GM19023 (cell line): ENCODE measurements around the gene DRD2.
"Not testable (repeated sequence)": the region's sequence is repeated elsewhere in the genome, so short reads cannot be mapped to it uniquely, and the experiment has no call there.

Experiments used
- ATAC-seq: cut with Tn5 transposase; IDR thresholded peaks from one replicate; pipeline ENCODE4 v1.9.1; 2021; ENCODE audit warnings: mild to moderate bottlenecking, moderate library complexity; ENCODE audit not compliant: unreplicated experiment

Gene DRD2

DNA sequence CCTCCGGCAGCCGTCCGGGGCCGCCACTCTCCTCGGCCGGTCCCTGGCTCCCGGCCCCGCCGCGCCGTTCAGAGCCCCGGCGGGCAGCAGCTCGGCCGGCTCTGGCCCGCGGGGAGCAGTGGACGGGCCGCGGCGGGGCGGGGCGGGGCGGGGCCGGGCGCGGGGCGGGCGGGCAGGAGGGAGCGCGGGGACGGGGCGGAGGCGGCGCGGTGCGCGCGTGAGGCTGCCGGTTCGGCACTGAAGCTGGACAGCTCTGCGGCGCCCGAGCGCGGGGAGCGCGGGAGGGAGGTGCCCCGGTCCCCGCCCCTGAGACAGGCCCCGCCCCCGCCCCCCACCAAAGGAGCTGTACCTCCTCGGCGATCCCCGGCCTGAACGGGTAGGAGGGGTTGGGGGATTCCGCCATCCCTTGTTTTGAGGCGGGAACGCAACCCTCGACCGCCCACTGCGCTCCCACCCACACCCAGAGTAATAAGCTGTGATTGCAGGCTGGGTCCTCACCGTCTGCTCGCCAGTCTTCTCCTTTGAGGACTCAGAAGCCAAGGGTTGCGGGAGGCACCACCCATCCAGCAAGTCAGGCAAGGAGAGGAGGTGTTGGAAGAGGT, at the start of gene DRD2:
TSS of gene DRD2 (minus strand) at position 239 of the 602 bp plus-strand sequence. CDS start 50,747 bp downstream, outside the sequence.
- ATAC-seq, result no peak

DNA sequence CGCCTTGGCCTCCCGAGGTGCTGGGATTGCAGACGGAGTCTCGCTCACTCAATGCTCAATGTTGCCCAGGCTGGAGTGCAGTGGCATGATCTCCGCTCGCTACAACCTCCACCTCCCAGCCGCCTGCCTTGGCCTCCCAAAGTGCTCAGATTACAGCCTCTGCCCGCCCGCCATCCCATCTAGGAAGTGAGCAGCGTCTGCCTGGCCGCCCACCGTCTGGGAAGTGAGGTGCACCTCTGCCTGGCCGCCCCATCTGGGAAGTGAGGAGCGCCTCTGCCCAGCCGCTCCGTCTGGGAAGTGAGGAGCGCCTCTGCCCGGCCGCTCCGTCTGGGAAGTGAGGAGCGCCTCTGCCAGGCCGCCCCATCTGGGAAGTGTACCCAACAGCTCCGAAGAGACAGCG, 48.7 kb upstream of the DRD2 start:
- ATAC-seq, result not testable (repeated sequence)

DNA sequence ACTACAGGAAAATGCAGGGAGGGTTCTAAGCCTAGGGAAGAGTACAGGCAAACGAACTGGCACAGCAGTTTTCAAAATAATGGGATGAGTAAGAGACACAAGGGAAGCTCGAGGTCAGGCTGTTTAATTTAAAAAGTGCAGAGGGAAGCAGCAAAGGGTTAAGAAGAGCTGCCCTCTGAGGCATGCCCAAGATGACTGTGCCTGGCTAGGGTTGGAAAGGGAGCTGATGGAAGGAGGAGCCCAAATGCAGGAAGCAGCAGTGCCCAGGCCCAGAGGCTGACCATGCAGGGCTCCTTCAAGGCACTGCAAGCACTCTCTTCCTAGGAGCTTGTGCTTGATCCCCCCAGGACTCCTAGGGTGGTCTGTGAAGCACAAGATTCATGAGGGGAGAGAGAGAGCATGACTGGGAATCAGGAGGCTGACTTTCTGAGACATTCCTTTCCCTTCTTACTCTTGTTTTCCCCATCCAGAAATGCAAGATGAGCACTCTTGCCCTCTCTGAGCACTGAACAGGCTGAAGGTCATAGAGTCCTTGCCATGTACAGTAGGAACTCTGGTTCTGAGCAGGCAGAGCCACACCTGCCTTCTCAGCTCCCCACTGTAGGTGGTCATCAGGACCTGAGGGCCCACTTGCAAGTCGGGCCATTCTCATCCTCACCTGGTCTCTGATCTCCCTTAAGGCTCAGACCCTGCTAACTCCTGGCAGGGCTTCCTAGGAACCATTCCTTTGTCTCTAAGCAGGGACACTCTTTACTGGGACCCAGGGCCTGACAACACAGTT, 46.7 kb upstream of the DRD2 start:
- ATAC-seq, result no peak

DNA sequence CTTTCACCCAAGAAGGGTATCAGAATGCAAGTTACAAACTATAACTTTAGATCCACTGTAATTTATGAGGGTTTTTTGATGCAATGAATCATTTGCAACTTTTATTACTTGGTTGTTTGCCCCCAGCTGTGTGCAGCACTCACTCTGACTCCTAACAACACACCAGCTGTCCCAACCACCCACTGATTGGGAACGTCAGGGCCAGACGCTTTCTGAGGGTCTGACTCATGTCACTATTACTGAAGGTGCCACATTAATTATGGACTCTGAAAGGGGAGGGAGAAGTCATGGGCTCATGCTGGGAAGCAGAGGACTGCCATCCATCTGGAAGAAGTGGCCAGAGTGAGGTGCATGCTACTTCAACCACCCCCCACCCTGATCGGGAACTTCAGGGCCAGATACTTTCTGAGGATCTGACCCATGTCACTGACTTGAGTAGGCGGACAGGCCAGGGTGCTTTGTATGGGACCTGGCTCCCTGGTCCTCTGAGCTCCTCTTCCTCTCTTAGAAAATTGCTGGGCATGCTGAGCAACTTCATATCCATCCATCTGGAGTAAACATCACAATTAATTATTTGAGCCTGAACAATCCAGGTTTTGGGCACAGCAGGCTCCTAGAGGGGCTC, 44.9 kb upstream of the DRD2 start:
- no peak for ATAC-seq

DNA sequence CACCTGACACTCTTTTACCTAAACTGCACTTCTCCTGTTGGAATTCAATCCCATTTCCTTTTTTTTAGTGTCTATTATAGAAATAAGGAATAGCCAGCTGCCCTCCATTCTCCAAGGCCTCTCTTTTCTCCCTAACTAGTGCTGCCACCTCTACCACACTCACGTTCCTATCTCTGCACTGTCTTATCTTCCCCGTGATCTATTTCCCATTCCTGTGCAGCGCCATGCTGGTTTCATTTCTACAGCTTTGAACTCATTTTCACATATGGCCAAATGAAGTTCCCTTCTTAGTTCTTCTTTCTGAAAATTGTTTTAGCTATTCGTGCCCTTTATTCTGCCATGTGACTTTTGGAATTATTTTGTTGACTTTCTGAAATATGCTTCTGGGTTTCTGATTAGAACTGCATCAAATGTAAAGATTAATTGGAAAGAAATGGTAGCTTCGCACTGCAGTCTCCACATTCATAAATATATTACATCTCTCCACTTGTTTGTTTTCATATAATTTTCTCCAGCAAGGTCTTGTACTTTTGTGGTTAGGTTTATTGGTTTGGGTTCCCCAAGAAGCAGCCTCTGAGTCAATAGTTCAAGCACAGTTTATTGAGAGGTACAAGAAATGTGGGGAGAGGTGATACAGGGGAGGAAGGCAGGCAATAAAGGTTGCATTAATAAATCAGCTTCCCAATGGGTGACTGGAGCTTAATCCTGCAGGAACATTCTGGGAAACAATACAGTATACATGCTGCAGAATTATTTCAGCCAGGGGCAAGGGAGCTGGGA, 43.7 kb upstream of the DRD2 start:
- no peak for ATAC-seq

DNA sequence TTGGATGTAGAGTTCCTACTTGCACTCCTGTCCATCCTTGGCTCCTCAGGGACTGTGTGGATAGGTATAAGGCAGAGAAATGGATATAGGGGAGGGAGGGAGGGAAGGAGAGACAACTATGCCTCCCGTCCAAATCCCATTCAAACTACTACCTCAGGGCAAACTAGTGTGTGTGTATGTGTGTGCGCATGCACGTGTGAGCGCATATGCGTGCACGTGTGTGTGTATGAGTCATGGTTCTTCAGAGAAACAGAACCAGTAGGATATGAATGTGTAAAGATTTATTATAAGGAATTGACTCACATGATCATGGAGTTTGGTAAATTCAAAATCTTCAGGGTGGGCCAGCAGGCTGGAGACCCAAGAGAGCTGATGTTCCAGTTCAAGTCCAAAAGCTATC, 42.2 kb upstream of the DRD2 start:
- no peak for ATAC-seq

DNA sequence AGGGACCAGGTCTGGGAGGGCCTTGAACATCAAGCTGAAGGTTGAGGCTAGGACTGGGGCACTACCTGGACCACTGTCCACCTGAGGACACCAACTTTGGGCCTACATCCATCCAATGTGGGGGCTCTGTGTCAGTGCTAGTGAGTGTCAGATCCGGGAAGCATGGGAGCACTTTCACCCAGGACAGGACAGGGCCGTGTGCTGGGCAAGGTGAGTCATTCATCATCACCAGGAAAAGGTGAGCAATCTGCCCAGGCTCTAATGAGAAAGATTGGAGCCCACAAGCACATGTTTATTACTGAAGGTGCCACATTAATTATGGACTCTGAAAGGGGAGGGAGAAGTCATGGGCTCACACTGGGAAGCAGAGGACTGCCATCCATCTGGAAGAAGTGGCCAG, 39.7 kb upstream of the DRD2 start:
- ATAC-seq, result no peak

DNA sequence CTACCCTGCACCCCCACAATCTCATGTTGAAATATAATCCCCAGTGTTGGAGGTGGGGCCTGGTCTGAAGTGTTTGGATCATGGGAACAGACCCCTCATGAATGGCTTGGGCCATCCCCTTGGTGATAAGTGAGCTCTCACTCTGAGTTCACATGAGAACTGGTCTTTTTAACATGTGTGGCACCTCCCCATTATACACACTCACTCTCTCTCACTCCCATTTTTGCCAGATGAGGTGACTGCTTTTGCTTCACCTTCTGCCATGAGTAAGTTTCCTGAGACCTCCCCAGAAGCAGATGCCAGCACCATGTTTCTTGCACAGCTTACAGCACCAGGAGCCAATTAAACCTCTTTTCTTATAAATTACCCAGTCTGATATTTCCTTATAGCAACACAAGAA, 32.1 kb upstream of the DRD2 start:
- no peak for ATAC-seq

DNA sequence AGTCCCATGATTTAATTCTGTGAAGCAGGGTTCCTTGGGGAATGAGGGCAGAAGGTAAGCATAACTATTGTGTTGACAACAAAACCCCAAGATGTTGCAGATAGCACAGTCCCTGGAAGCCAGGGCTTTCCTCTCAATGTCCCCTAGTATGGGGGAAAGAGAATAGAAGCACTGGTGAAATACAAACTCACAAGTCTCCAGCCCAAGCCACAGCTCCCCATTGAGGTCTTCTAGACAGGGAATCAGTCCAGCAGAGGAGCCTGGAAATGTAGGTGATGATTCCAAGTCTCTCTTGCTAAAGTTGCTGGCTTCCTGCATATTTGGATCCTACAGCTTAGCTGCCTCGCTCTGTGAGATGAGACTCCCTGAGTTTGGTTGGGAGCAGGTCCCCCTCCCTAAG, 31.7 kb upstream of the DRD2 start:
- no peak for ATAC-seq

DNA sequence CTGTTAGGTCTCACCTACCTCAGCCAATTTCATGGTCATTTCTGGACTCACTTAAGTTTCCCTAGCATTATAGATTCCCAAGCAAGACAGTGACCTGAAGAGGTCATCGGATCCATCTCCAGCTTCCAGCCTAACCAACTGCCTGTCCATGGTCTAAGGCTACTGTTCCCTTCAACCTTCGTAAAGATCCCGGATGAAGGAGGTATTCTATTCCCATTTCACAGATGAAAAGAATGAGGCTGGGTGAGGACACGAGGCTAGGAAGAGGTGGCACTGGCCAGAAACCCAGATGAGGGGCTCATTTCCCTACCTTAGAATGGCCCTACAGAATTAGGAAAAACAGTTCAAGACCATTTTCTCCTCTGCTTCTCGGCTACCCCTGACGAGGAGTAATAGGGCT, 31.3 kb upstream of the DRD2 start:
- no peak for ATAC-seq

DNA sequence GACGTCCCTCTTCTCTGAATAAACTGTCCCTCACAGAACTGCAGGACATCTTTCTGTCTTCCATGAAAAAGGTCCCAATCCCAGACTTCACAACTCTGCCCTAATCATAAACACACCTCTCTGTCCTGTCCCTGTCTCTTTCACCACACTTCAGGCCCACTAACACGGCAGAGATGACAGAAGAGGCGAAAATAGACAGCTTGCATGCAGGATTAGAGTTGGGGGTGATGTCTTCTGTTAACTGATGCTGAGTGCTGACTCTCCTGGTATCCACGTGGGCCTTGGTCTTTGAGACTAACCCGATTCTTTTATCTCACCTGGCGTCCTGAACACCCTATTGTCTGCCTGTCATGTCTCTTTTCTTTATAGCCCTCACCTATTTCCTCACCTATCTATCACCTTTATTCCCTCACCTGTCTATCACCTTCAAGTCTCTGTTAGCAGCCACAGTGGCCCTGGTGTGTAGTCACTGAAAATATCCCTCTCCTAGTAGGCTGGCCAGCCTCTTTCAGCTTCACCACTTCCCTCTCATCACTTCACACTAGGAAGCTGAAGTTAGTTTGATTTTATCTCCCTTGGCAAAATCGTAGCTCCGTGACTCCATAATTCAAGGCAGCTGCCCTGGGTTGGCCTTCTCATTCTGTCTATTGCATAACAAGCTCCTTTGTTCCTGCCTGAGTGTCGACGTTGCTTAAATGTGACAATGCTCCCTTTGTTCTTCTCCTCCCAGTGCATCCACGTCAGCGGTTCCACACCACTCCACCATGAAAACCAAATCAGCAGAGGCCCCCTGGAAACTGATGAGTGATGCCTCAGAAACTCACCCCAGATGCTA, 30.6 kb upstream of the DRD2 start:
- no peak for ATAC-seq

DNA sequence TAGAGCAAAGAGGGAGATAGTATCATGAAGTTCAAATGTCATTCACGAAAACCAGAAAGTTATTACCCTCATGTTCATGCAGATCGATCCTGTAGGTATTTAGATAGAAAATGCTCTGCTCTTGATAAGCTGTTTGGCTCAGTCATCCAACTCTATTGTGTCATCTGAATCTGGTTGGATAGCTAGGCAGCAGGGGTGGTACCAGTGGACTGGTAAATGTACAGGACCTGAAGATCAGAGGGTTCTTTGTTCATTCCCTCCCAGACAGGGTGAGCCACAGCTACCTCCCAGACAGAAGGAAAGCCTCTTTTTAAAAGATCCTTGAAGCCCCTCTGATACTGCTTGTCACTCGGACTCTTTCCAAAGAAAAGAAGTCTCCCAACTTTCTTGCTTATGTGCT, 29.8 kb upstream of the DRD2 start:
- ATAC-seq, result no peak

DNA sequence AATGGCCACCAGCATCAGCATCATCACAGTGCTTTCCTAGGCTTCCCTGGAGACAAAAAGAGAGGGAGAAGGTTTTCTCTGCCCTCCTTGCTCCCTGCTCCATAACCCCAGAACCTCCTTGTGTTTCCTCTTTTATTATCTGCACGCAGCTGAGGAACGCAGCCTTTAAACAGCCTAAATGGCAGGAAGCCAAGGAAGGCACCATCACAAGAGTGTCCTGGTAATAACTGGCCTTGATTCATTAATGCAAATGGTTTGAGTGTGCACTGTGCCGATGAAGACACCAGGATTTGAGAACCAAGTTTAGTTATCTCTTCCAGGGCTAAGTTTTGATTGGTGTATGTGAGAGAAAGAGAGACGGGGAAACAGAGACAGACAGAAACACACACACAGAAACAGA, 29.4 kb upstream of the DRD2 start:
- no peak for ATAC-seq

DNA sequence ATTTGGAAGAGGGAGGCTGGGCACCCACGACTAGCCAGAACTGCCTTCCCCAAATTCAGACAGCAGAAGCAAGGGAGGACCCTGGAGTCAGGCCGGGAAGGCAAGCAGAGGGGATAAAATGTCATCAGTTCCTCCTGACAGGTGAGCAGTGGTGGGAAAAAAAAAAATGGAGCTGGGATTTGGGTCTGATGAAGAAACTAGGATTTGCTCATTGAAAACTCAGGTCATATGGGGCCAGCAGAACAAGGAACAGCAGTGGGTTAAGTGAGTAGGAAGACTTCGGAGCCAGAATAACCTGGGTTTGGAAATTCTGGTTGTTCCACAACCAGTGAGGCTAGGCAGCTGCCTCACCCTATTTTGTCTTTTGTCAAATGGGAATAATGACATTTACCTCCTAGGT, 28.9 kb upstream of the DRD2 start:
- no peak for ATAC-seq

DNA sequence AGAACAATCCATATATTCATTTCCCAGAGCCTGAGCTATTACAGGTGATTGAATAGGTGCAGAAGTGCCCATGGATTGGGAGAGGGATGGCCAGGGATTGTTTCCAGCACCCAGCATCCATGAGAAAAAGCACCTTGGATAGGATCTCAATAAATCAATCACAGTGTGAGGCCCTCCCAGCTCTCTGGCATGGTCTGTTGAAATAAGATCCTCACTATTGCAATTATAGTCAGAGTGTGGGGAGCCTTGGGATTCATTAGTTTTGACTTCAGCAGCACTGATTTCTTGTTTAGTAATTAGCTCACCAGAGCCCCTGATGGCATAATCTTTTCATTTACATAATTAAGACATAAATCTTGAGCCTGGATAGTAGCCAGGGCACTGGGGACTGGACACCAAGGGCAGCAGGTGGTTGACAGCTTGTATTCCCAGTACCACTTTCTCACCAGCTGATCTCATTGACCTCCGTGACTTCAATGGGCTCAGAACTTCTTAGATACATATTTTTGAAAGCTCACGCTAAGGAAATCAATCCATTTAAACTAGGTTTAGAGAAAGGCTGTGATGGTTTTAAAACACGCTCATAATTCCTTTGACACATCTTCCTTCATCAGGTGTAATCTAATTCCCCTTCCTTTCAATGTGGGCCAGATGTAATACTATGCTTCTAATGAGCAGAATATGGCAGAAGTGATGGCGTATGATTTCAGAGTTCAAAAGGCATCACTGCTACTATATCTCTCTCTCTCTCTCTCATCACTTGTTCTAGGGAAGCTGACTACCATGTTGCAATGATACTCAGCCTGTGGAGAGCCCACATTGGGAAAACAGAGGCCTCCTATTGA, 22.1 kb upstream of the DRD2 start:
- ATAC-seq, result no peak

DNA sequence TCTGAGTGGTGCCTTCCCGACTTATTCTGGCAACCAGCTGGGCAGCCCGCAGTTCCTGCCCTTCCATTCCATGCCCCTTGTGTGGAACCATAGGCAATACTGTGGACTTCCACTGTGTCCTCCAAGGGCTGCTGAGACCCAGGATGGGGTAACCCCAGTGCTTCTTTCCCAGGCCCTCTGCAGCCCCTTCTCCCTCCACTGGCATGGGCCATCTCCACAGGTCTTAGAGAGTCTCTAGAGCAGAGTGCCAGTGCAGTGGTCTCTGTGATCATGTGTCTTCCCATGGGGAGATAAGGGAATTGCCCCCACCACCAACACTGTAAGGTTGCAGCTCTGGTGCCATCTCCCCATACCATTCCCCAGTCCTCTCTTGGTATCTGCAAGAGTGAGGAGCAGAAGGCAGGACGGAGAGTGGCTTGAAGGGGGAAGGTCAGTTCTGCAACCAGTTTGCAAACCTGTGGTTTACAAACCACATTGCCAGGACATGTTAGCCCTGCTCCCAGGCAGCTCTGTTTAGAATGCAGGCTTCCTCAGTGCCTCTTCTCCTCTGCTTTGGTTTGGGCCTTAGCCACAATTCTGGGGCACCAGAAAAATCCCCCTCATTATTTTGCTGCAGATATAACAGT, 20.9 kb upstream of the DRD2 start:
- ATAC-seq, result no peak

DNA sequence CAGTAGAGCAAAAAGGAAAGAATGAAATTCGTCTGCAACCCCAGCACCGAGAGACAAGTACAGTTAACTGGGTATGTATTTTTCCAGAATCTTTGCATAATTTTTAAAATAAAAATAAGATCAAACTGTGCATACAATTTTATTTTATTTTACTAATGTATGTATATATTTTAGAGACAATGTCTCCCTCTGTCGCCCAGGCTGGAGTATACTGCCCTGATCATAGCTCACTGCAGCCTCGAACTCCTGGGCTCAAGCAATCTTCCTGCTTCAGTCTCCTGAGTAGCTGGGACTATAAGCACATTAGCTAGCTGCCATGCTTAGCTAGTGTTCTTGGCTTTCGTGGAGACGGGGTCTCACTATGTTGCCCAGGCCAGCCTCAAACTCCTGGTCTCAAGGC, 18.8 kb upstream of the DRD2 start:
- no peak for ATAC-seq

DNA sequence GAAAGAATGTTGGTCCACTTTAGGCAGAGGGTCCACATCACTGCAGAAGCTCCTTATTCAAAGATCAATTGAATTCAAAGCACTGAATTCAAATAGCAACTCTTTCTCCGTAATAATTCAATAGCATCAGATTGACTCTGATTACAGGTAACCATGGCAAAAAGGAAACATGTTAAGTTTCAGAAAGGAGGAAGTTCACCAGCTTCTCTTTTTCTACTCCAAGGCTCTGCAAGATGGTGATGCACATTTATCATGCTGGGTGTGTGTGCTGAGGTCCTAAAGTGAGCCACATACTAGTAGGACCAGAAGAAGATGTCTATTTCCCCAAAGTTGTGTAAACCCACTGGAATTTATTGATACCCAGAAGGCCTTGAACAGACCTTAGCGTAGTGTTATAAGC, 18.0 kb upstream of the DRD2 start:
- ATAC-seq, result no peak

DNA sequence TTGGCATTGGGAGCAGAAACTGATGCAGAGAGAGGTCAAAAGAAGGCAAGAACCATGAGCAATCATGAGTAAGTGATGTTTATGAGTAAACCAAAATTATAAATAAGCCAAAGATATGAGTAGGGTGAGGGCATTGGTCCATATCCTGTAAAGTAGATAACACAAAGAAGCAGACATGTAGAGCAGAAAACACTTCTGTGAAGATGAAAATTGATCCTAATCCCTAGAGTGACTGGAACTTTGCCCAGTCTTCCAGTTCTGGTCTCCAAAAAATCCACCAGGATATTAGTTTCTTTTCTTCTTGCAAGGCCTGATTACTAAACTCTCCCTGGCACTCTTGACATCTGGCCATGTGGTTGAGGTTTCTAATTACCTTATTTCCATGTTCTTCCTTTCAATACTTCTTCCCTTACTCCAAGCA, 13.7 kb upstream of the DRD2 start:
- no peak for ATAC-seq
